Measurements from ENCODE around the gene GMPPB. TPM values are rescaled to one million over a fixed set of nuclear protein-coding genes. Genes with fewer than 3 reads are reported as not detected.

Gene GMPPB
- total RNA-seq, 1 experiment from 2014 or later = 28.0 TPM

DNA sequence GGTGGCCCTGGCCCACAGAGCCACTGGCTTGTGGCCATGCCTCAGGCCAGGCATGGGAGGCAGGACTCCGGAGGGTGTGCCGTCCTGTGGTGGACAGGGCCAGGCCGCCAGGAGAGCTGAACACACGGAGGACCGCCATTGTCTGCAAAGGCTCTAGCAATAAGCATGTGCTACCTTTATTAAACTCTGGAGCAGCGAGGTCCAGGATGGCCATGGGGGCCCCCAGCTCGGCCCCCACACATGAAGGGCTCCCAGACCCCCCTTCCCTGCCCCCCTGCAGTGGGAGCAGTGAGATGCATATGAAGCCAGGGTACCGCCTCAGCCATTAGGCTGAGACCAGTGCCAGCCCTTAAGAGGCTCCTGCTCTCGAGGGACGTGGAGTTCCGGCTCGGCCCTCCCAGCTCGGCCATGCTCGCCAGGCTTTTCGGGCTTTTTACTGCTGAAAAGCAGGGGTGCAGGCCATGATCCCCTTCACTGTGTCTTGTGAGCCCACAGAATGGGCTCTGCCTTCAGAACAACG lies 7.0 kb downstream of the GMPPB start:
- Mint-ChIP-seq H3K27me3 (ENCODE audit: low read depth) (no peaks in the 10 kb centered on the region), H3K27ac (no peak overlapping the region), H3K4me1 (peaks cover 6% of the 10 kb centered on the region), H3K4me3 (no peak overlapping the region), H3K36me3 (peaks cover 8% of the 10 kb centered on the region), H3K9me3 (no peaks in the 10 kb centered on the region)
- TF ChIP-seq OVOL2 (CRISPR knock-in tag; IDR thresholded peaks at IDR 0.05; ENCODE audit: borderline replicate concordance) (no peak), RORB (CRISPR knock-in tag; IDR thresholded peaks at IDR 0.05) (no peak), ESRRA (CRISPR knock-in tag; IDR thresholded peaks at IDR 0.05; ENCODE audit: borderline replicate concordance) (no peak), TEAD4 (CRISPR knock-in tag; IDR thresholded peaks at IDR 0.05) (no peak), ZBTB21 (CRISPR knock-in tag; IDR thresholded peaks at IDR 0.05; ENCODE audit: borderline replicate concordance) (no peak), ZNF219 (CRISPR knock-in tag; IDR thresholded peaks at IDR 0.05; ENCODE audit: borderline replicate concordance) (no peak), ZNF232 (CRISPR knock-in tag; IDR thresholded peaks at IDR 0.05) (no peak)
- TF ChIP-seq, protein P1, sequence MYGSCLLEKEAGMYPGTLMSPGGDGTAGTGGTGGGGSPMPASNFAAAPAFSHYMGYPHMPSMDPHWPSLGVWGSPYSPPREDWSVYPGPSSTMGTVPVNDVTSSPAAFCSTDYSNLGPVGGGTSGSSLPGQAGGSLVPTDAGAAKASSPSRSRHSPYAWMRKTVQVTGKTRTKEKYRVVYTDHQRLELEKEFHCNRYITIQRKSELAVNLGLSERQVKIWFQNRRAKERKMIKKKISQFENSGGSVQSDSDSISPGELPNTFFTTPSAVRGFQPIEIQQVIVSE (CRISPR knock-in tag; IDR thresholded peaks at IDR 0.05; ENCODE audit: borderline replicate concordance) = no peak
- ChIA-PET POLR2A (no interaction called here), CTCF (interaction anchor here (3.4 to 4.4 kb wide), 2 partner anchors 15 to 177 kb away, joined by 23 to 45 read pairs; no protein-coding TSS in a partner anchor)
- ATAC-seq (no peak), DNase-seq (ENCODE audit: low spot score) (no peak)

DNA sequence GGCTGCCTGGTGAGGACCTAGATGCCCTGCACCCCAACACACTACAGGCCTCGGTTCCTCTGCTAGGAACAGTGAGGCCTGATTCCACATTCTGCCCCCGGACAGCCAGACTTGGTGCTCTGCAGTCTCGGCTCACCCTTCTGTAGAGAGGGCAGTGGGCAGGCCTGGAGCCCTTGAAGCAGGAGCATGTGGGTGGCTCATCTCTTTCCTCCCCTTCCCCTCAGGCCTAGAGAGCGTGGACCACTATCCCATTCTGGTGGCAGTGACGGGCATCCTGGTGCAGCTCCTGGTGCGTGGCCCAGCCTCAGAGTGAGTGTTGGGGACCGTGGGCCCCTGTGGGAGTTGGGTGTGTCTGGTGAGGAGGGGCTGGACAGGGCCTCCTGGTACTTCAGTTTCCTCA lies 7.6 kb downstream of the GMPPB start:
- POLR2A ChIA-PET = no interaction called here
- no peak for DNase-seq (ENCODE audit: low spot score)
- Mint-ChIP-seq H3K9me3 (no peaks in the 10 kb centered on the region), H3K4me1 (peaks cover 6% of the 10 kb centered on the region), H3K4me3 (no peak overlapping the region), H3K27me3 (ENCODE audit: low read depth) (no peaks in the 10 kb centered on the region), H3K36me3 (peaks cover 5% of the 10 kb centered on the region), H3K27ac (no peak overlapping the region)
- CTCF ChIA-PET = interaction anchor here (0.6 to 1.7 kb wide), 2 partner anchors 13 to 42 kb away, joined by 3 to 8 read pairs; no protein-coding TSS in a partner anchor
- no peak for TF ChIP-seq TCF7 (CRISPR knock-in tag; IDR thresholded peaks at IDR 0.05; ENCODE audit: low read depth)
- TF ChIP-seq NFYB (CRISPR knock-in tag; conservative IDR thresholded peaks at IDR 0.05; ENCODE audit: low read depth) = no peak
- no peak for TF ChIP-seq NR2C2 (CRISPR knock-in tag; IDR thresholded peaks at IDR 0.05)
- TF ChIP-seq, protein P2, sequence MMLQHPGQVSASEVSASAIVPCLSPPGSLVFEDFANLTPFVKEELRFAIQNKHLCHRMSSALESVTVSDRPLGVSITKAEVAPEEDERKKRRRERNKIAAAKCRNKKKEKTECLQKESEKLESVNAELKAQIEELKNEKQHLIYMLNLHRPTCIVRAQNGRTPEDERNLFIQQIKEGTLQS (CRISPR knock-in tag; conservative IDR thresholded peaks at IDR 0.05) = no peak
- no peak for TF ChIP-seq TEAD1 (CRISPR knock-in tag; IDR thresholded peaks at IDR 0.05)
- no peak for TF ChIP-seq EMX1 (CRISPR knock-in tag; IDR thresholded peaks at IDR 0.05)
- no peak for TF ChIP-seq ATF1 (CRISPR knock-in tag; IDR thresholded peaks at IDR 0.05)
- TF ChIP-seq ZNF416 (CRISPR knock-in tag; IDR thresholded peaks at IDR 0.05) = no peak
- no peak for TF ChIP-seq NR3C1 (CRISPR knock-in tag; conservative IDR thresholded peaks at IDR 0.05; ENCODE audit: low read depth)
- TF ChIP-seq, protein P3, sequence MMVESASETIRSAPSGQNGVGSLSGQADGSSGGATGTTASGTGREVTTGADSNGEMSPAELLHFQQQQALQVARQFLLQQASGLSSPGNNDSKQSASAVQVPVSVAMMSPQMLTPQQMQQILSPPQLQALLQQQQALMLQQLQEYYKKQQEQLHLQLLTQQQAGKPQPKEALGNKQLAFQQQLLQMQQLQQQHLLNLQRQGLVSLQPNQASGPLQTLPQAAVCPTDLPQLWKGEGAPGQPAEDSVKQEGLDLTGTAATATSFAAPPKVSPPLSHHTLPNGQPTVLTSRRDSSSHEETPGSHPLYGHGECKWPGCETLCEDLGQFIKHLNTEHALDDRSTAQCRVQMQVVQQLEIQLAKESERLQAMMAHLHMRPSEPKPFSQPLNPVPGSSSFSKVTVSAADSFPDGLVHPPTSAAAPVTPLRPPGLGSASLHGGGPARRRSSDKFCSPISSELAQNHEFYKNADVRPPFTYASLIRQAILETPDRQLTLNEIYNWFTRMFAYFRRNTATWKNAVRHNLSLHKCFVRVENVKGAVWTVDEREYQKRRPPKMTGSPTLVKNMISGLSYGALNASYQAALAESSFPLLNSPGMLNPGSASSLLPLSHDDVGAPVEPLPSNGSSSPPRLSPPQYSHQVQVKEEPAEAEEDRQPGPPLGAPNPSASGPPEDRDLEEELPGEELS (CRISPR knock-in tag; IDR thresholded peaks at IDR 0.05) = no peak
- TF ChIP-seq CREM (CRISPR knock-in tag; IDR thresholded peaks at IDR 0.05) = no peak
- TF ChIP-seq, protein P4, sequence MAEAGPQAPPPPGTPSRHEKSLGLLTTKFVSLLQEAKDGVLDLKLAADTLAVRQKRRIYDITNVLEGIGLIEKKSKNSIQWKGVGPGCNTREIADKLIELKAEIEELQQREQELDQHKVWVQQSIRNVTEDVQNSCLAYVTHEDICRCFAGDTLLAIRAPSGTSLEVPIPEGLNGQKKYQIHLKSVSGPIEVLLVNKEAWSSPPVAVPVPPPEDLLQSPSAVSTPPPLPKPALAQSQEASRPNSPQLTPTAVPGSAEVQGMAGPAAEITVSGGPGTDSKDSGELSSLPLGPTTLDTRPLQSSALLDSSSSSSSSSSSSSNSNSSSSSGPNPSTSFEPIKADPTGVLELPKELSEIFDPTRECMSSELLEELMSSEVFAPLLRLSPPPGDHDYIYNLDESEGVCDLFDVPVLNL (CRISPR knock-in tag; IDR thresholded peaks at IDR 0.05; ENCODE audit: borderline replicate concordance, low read depth) = no peak
- TF ChIP-seq, protein P5, sequence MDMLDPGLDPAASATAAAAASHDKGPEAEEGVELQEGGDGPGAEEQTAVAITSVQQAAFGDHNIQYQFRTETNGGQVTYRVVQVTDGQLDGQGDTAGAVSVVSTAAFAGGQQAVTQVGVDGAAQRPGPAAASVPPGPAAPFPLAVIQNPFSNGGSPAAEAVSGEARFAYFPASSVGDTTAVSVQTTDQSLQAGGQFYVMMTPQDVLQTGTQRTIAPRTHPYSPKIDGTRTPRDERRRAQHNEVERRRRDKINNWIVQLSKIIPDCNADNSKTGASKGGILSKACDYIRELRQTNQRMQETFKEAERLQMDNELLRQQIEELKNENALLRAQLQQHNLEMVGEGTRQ (CRISPR knock-in tag; IDR thresholded peaks at IDR 0.05) = no peak
- TF ChIP-seq, protein P6, sequence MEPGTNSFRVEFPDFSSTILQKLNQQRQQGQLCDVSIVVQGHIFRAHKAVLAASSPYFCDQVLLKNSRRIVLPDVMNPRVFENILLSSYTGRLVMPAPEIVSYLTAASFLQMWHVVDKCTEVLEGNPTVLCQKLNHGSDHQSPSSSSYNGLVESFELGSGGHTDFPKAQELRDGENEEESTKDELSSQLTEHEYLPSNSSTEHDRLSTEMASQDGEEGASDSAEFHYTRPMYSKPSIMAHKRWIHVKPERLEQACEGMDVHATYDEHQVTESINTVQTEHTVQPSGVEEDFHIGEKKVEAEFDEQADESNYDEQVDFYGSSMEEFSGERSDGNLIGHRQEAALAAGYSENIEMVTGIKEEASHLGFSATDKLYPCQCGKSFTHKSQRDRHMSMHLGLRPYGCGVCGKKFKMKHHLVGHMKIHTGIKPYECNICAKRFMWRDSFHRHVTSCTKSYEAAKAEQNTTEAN (CRISPR knock-in tag; IDR thresholded peaks at IDR 0.05) = no peak
- TF ChIP-seq ZNF423 (CRISPR knock-in tag; IDR thresholded peaks at IDR 0.05) = no peak
- TF ChIP-seq GABPB1 (CRISPR knock-in tag; IDR thresholded peaks at IDR 0.05) = no peak
- TF ChIP-seq, protein P7, sequence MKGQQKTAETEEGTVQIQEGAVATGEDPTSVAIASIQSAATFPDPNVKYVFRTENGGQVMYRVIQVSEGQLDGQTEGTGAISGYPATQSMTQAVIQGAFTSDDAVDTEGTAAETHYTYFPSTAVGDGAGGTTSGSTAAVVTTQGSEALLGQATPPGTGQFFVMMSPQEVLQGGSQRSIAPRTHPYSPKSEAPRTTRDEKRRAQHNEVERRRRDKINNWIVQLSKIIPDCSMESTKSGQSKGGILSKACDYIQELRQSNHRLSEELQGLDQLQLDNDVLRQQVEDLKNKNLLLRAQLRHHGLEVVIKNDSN (CRISPR knock-in tag; IDR thresholded peaks at IDR 0.05) = no peak
- no peak for ATAC-seq

All from WTC11 (cell line).